ENCODE measurements around the gene GEN1. TPM values are rescaled to one million over a fixed set of nuclear protein-coding genes. Genes with fewer than 3 reads are reported as not detected.

Gene GEN1
- total and polyA plus RNA-seq, 2 of the 4 experiments (the other 2 are of a cell fraction): 7.9 to 8.3 TPM

- H3K56ac ChIP-seq (ENCODE audit: extremely low read depth, insufficient read depth, low read length): no peak overlapping the region
- H2BK20ac ChIP-seq (ENCODE audit: low read depth, low read length): no peak overlapping the region
- no peaks in the 10 kb centered on the region for H3K9me1 ChIP-seq (ENCODE audit: insufficient read depth, low read length)
- no peak overlapping the region for H2BK120ac ChIP-seq (ENCODE audit: low read depth, low read length)
- H3K23ac ChIP-seq (ENCODE audit: low read depth, low read length): no peak overlapping the region
- no peak overlapping the region for H4K8ac ChIP-seq (ENCODE audit: low read depth in 2 of 2, low read length in 2 of 2)
- WGBS, 2 experiments (ENCODE audit: extremely low coverage in 2 of 2, insufficient read length in 1 of 2): 11% methylated on average over 11 of the region's 37 CpGs; no CpG with 5 or more reads in 1 of the 2 experiments
- in situ Hi-C loops (cut with MboI; ENCODE audit: low sequenced_read_pairs): no loop called here
- no peak overlapping the region for H2BK15ac ChIP-seq (ENCODE audit: low read depth, low read length)
- no peak overlapping the region for H3K27ac ChIP-seq (ENCODE audit: insufficient read depth, low read length)
- no peak overlapping the region for H3K4ac ChIP-seq (ENCODE audit: low read depth, low read length)
- peak; percentile 59 for TF ChIP-seq SMC3 (IDR thresholded peaks at IDR 0.05; ENCODE audit: low read depth, low read length)
- TF ChIP-seq POLR2A (IDR thresholded peaks at IDR 0.05; ENCODE audit: low read depth, low read length): no peak
- TF ChIP-seq BHLHE40 (IDR thresholded peaks at IDR 0.05; ENCODE audit: low read depth, low read length): no peak
- no peak for TF ChIP-seq RFX5 (IDR thresholded peaks at IDR 0.05; ENCODE audit: low read depth, low read length)
- no peak for TF ChIP-seq CEBPB (IDR thresholded peaks at IDR 0.05; ENCODE audit: low read depth, low read length)
- peak; percentile 71; the same call in 1 of the 2 replicates for TF ChIP-seq MAZ (IDR thresholded peaks at IDR 0.05; ENCODE audit: borderline replicate concordance, low read depth, low read length)
- TF ChIP-seq CHD1 (IDR thresholded peaks at IDR 0.05; ENCODE audit: low read depth, low read length): no peak
- TF ChIP-seq ELK1 (IDR thresholded peaks at IDR 0.05; ENCODE audit: borderline replicate concordance, low read depth, low read length): no peak
- no peak for TF ChIP-seq FOS (IDR thresholded peaks at IDR 0.05; ENCODE audit: low read depth, low read length)
- peak; percentile 60 for TF ChIP-seq RAD21 (IDR thresholded peaks at IDR 0.05; ENCODE audit: low read length)
- TF ChIP-seq CTCF (conservative IDR thresholded peaks at IDR 0.05; ENCODE audit: low read depth, low read length): peak; percentile 85
- TF ChIP-seq RCOR1 (IDR thresholded peaks at IDR 0.05; ENCODE audit: insufficient replicate concordance, low read length): no peak
- H3K4me3 ChIP-seq (ENCODE audit: insufficient read depth, low read depth, low read length): peak overlapping the region; percentile 14; the same call in 1 of the 2 replicates
- no peaks in the 10 kb centered on the region for H4K20me1 ChIP-seq (ENCODE audit: insufficient read depth, low read length)
- H3K18ac ChIP-seq (ENCODE audit: low read depth, low read length): no peak overlapping the region
- H3K27me3 ChIP-seq (ENCODE audit: control insufficient read depth, insufficient read depth, low read length): peaks cover 32% of the 10 kb centered on the region
- no peak overlapping the region for H3K14ac ChIP-seq (replicated peaks; ENCODE audit: low read depth, low read length)
- H2AK5ac ChIP-seq (ENCODE audit: low read depth, low read length): no peak overlapping the region
- H2AFZ ChIP-seq (replicated peaks; ENCODE audit: low read length, poor library complexity): peak overlapping the region; percentile 69
- dilution Hi-C loops (cut with HindIII; ENCODE audit: low sequenced_read_pairs, unreplicated experiment): no loop called here
- POLR2A ChIA-PET (ENCODE audit: unreplicated experiment): no interaction called here
- no peak overlapping the region for H4K91ac ChIP-seq (ENCODE audit: insufficient read depth, low read depth, low read length)
- DNase-seq (peak; percentile 65), ATAC-seq (ENCODE audit: low read depth) (peak; percentile 96)
- no TSS peak for BruUV-seq (replicated peaks)
- H3K9ac ChIP-seq (ENCODE audit: low read depth, low read length): no peak overlapping the region
- intact Hi-C loops (cut with micrococcal nuclease): loop anchor here (2.0 to 10.0 kb wide), 2 partner anchors 112 to 356 kb away; no protein-coding TSS in a partner anchor
- H2AK9ac ChIP-seq (replicated peaks; ENCODE audit: low read depth, low read length, poor library complexity): no peak overlapping the region
- no peaks in the 10 kb centered on the region for H3K4me1 ChIP-seq (ENCODE audit: control insufficient read depth, insufficient read depth, low read length)
- H2BK5ac ChIP-seq (ENCODE audit: low read depth, low read length, poor library complexity, severe bottlenecking): no peak overlapping the region
- H3K79me1 ChIP-seq (ENCODE audit: low read depth in 1 of 2, low read length in 2 of 2): no peaks in the 10 kb centered on the region
- H3K9me3 ChIP-seq (ENCODE audit: control insufficient read depth, insufficient read depth, low read length): no peaks in the 10 kb centered on the region
- H3K36me3 ChIP-seq (ENCODE audit: control insufficient read depth, insufficient read depth, low read length): no peaks in the 10 kb centered on the region
- no peak overlapping the region for H4K5ac ChIP-seq (ENCODE audit: low read depth, low read length)
- H3K4me2 ChIP-seq (ENCODE audit: low read depth, low read length): peak overlapping the region; percentile 75
- CTCF ChIA-PET: interaction anchor here (0.6 to 1.1 kb wide), 3 partner anchors 12 to 39 kb away, joined by 3 read pairs; no protein-coding TSS in a partner anchor
These were observed 76.4 kb downstream of the GEN1 start for GRCh38 chr2:17830053-17831034.
